Chondrocyte (in vitro differentiated cells): ENCODE data around the gene APOL5. TPM values are rescaled to one million over a fixed set of nuclear protein-coding genes. Genes with fewer than 3 reads are reported as not detected.
"Not testable (repeated sequence)": the region's sequence is repeated elsewhere in the genome, so short reads cannot be mapped to it uniquely, and the experiment has no call there.

Experiments
- DNase-seq: peaks from one replicate; pipeline ENCODE4 v3.0.0; 2021; ENCODE audit warnings: mixed read lengths, low spot score
- H3K27ac Mint-ChIP-seq: one replicate; pipeline ENCODE4 v1.8.0; 2021; ENCODE audit warnings: mild to moderate bottlenecking, moderate library complexity, mixed read lengths; ENCODE audit not compliant: unreplicated experiment
- H3K27me3 Mint-ChIP-seq: 2 replicates; pipeline ENCODE4 v1.8.0; 2021; ENCODE audit warnings: low read depth, mixed read lengths
- H3K36me3 Mint-ChIP-seq: 2 replicates; pipeline ENCODE4 v1.8.0; 2021; ENCODE audit warnings: low read depth, mixed read lengths
- H3K4me1 Mint-ChIP-seq: 2 replicates; pipeline ENCODE4 v1.8.0; 2021; ENCODE audit warnings: low read depth, mild to moderate bottlenecking, mixed read lengths
- H3K4me3 Mint-ChIP-seq: one replicate; pipeline ENCODE4 v1.8.0; 2021; ENCODE audit warnings: mild to moderate bottlenecking, moderate library complexity, mixed read lengths; ENCODE audit not compliant: unreplicated experiment
- H3K9me3 Mint-ChIP-seq: 2 replicates; pipeline ENCODE4 v1.8.0; 2021; ENCODE audit warnings: low read depth, mixed read lengths
- total RNA-seq: library from RNA; stranded (reverse); gene quantifications from 3 replicates; pipeline ENCODE4 v1.2.1, GENCODE V29; 2021
- TF ChIP-seq, protein P1 (sequence below): fragments of 200-600 bp; sonication (generic); IDR thresholded peaks from 2 replicates; pipeline ENCODE4 v1.5.0; 2021; ENCODE audit warnings: antibody characterized with exemption, mild to moderate bottlenecking, moderate library complexity

APOL5 gene
- total RNA-seq, 1 donor from 2014 or later, result not detected

DNA sequence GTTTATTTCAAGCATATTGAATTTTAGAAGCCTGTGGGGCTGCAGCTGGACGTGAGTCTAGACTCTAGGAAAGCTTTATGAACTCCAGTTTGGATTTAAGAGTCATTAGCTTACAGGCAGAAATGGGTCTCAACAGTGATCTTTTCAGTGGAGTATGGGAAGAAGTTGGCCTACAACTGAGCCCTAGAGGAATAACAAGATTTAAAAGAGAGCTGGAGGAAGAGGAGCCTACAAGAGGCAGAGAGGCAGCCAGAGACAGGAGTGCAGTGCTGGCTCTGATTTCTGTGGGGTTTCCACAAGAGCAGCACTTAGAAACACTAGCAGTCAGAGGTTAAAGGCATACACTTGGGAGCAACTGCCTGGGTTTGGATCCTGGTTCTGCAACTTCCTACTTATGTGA lies 17.9 kb downstream of the APOL5 start:
- Mint-ChIP-seq H3K4me1 (peaks cover 4% of the 10 kb centered on the region), H3K27me3 (no peaks in the 10 kb centered on the region), H3K36me3 (peaks cover 27% of the 10 kb centered on the region), H3K9me3 (no peaks in the 10 kb centered on the region), H3K4me3 (no peak overlapping the region), H3K27ac (no peak overlapping the region)
- DNase-seq, result no peak
- TF ChIP-seq, protein P1, sequence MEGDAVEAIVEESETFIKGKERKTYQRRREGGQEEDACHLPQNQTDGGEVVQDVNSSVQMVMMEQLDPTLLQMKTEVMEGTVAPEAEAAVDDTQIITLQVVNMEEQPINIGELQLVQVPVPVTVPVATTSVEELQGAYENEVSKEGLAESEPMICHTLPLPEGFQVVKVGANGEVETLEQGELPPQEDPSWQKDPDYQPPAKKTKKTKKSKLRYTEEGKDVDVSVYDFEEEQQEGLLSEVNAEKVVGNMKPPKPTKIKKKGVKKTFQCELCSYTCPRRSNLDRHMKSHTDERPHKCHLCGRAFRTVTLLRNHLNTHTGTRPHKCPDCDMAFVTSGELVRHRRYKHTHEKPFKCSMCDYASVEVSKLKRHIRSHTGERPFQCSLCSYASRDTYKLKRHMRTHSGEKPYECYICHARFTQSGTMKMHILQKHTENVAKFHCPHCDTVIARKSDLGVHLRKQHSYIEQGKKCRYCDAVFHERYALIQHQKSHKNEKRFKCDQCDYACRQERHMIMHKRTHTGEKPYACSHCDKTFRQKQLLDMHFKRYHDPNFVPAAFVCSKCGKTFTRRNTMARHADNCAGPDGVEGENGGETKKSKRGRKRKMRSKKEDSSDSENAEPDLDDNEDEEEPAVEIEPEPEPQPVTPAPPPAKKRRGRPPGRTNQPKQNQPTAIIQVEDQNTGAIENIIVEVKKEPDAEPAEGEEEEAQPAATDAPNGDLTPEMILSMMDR, result no peak

DNA sequence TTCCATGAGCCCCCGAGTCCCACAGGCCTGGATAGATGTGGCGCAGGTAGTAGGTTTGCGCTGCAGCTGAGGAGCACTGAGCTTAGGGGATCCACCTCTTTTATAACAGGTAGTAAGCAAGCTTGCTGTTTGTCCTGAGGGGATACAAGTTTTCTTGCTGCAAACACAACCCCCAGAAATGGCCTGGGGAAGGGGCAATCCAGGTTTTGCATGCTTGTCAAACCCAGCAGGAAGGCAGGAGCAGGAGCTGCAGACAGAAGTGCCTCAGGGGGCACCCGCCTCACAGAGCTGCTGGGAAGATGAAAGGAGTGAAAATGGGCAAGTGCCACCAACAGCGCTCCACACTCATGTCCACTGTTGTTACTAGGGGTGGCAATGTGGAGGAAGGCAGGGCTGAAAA lies 18.5 kb downstream of the APOL5 start:
- Mint-ChIP-seq H3K27me3 (no peaks in the 10 kb centered on the region), H3K27ac (no peak overlapping the region), H3K9me3 (no peaks in the 10 kb centered on the region), H3K4me3 (no peak overlapping the region), H3K36me3 (peaks cover 27% of the 10 kb centered on the region), H3K4me1 (peaks cover 4% of the 10 kb centered on the region)
- TF ChIP-seq, protein P1, result no peak
- no peak for DNase-seq

DNA sequence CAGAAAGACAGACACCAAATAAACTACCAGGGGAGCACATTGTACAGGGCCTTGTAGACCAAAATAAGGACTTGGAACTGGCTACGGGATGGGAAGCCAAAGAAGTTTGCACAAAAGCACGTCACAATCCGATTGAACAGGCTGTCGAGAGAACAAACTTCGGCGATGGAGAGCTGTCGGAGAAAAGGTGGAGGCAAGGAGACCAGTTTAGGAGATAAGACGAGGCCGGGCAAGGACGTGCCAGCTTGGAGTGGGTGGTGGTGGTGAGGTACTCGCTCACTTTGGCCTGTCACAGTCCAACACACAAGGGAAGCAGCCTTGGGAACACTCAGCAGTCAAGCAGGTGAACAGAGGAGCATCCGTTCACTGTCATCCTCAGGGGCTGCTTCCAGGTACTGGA lies 19.0 kb downstream of the APOL5 start:
- Mint-ChIP-seq H3K9me3 (no peaks in the 10 kb centered on the region), H3K36me3 (peaks cover 27% of the 10 kb centered on the region), H3K27me3 (no peaks in the 10 kb centered on the region), H3K4me3 (no peak overlapping the region), H3K4me1 (peaks cover 4% of the 10 kb centered on the region), H3K27ac (no peak overlapping the region)
- TF ChIP-seq, protein P1, result no peak
- no peak for DNase-seq

DNA sequence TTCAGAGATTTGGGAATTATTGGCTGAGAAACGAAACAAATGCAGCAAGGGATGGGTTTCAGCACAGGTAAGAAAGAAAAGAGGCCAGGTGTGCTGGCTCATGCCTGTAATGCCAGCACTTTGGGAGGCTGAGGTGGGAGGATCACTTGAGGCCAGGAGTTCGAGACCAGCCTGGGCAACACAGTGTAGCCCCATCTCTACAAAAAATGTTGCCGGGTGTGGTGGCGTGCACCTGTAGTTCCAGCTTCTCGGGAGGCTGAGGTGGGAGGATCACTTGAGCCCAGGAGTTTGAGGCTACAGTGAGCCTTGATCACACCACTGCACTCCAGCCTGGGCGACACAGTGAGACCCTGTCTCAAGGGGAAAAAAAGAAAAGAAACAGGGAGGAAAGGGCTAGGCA lies 20.2 kb downstream of the APOL5 start:
- H3K27me3 Mint-ChIP-seq, H3K9me3 Mint-ChIP-seq, DNase-seq, H3K4me3 Mint-ChIP-seq: not testable (repeated sequence)
- Mint-ChIP-seq H3K4me1 (peaks cover 16% of the 10 kb centered on the region), H3K27ac (peak overlapping the region; percentile 43), H3K36me3 (peaks cover 35% of the 10 kb centered on the region)

DNA sequence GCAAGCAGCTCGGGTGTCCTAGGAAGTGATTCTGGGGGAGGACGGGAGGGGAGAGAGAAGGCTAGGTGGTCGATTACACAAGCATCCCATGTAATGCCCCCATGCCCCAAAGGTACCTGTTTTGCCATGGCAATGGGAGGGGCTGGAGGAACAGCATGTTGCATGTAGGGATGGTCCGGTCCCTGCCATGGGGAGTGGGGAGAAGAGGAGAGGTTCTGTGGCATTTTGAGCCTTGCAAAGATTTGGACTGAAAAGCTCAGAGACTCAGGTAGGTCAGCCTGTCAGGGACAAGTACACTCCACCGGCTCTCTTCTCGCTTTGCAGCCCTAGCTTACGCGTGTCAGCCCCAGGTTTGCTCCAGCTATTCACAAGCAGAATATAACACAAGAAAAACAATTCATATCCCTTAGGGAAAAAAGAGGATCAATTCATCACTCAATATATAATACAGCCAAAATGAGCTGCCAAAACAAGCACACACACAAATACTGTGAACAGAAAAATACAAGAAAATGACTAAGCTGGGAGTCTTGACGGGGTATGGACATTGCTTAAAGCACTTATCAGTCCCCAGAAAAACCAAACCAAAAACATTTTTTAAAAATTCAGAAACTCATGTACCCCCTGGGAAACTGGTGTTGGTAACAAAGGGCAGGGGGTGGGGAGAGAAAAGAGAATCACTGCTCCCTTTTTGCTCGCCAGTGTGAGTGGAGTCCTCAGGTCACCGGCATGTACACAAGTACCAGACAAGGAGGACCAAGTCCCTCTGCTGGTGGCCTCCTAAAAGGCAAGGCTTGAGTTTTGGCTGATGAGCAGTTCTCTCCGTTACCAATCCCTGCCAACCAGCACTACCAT lies 21.6 kb downstream of the APOL5 start:
- Mint-ChIP-seq H3K27ac (no peak overlapping the region), H3K4me1 (peaks cover 25% of the 10 kb centered on the region), H3K36me3 (peaks cover 41% of the 10 kb centered on the region), H3K9me3 (no peaks in the 10 kb centered on the region), H3K4me3 (no peak overlapping the region), H3K27me3 (no peaks in the 10 kb centered on the region)
- TF ChIP-seq, protein P1, result peak; percentile 55
- no peak for DNase-seq

DNA sequence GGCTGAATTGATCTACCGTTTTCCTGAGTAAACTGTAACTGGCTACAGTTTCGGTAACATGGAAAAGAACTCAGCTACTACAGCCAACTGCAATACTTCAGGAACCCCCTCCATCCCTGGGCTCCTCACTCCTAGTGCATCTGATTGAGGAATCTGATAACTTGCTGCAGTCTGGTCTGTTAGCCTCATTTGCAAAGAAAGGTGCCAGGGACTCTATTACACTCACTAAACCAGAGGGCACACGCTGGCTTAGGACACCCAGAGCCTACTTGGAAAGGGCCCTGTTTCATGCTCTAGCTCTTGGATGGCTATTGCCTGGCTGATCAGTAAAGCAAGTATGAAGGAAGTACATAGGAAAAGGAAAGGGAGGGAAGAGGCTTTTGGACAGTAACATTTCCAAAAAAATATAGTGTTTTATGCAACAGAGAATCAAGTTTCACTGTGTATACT lies 22.3 kb downstream of the APOL5 start:
- TF ChIP-seq, protein P1, result no peak
- Mint-ChIP-seq H3K27me3 (no peaks in the 10 kb centered on the region), H3K27ac (no peak overlapping the region), H3K4me1 (peaks cover 25% of the 10 kb centered on the region), H3K9me3 (no peaks in the 10 kb centered on the region), H3K4me3 (no peak overlapping the region), H3K36me3 (peaks cover 41% of the 10 kb centered on the region)
- no peak for DNase-seq
